Hepatocyte (in vitro differentiated cells): ENCODE measurements around the gene KIF27.

Experiments used
- CTCF ChIP-seq: fragments of 200-600 bp; sonication (generic); IDR thresholded peaks from 2 replicates; pipeline ENCODE4 v1.5.1; 2016; ENCODE audit warnings: antibody characterized with exemption, mild to moderate bottlenecking; ENCODE audit not compliant: poor library complexity
- EZH2phosphoT487 ChIP-seq: fragments of 200-600 bp; sonication (generic); IDR thresholded peaks from one replicate; pipeline ENCODE4 v1.6.1; 2018; ENCODE audit warnings: antibody characterized with exemption, mild to moderate bottlenecking, low read depth, moderate library complexity; ENCODE audit not compliant: unreplicated experiment, severe bottlenecking

DNA sequence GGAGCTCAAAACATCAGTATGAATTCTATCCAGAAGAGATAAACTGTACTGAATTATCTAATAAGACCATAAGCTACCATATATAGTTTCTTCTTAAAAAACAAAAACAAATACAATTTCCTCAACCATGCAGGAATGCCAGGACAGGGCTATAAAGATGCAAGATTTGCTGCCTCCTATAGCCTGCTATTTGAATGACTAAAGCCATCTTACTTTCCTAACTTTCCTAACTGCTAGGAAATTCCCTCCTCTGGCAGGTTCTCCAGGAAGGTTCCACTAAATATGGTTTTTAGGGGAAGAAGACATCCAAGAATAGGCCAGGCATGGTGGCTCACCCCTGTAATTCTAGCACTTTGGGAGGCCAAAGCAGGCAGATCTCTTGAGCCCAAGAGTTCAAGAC lies 15.1 kb downstream of the KIF27 start:
- TF ChIP-seq CTCF (no peak), EZH2phosphoT487 (no peak)
